ENCODE data around the gene S100A11. TPM values are rescaled to one million over a fixed set of nuclear protein-coding genes. Genes with fewer than 3 reads are reported as not detected.

The S100A11 gene
- total RNA-seq, 1 donor from 2014 or later, result 826 TPM

- no peak for DNase-seq (ENCODE audit: low read depth)
- no peaks in the 10 kb centered on the region for H3K27me3 ChIP-seq (ENCODE audit: control insufficient read depth, insufficient read depth, low read length)
- peak overlapping the region; percentile 76 for H3K4me3 ChIP-seq (ENCODE audit: low read depth, low read length)
- H3K36me3 ChIP-seq (ENCODE audit: control insufficient read depth, insufficient read depth, low read length), result no peaks in the 10 kb centered on the region
- no peak for TF ChIP-seq CTCF (IDR thresholded peaks at IDR 0.05; ENCODE audit: insufficient read depth, low read length, poor library complexity, severe bottlenecking)
Measured at GRCh38 chr1:152035539-152036266, 1.1 kb downstream of the S100A11 start.

GRCh38 chr1:152034654-152035538, 1.9 kb downstream of the S100A11 start:
- no peaks in the 10 kb centered on the region for H3K36me3 ChIP-seq (ENCODE audit: control insufficient read depth, insufficient read depth, low read length)
- no peaks in the 10 kb centered on the region for H3K27me3 ChIP-seq (ENCODE audit: control insufficient read depth, insufficient read depth, low read length)
- no peak for DNase-seq (ENCODE audit: low read depth)
- TF ChIP-seq CTCF (IDR thresholded peaks at IDR 0.05; ENCODE audit: insufficient read depth, low read length, poor library complexity, severe bottlenecking), result peak; percentile 82
- peak overlapping the region; percentile 76 for H3K4me3 ChIP-seq (ENCODE audit: low read depth, low read length)

GRCh38 chr1:152034324-152034653, 2.5 kb downstream of the S100A11 start:
- Histone ChIP-seq H3K36me3 (ENCODE audit: control insufficient read depth, insufficient read depth, low read length) (no peaks in the 10 kb centered on the region), H3K4me3 (ENCODE audit: low read depth, low read length) (peak overlapping the region; percentile 76), H3K27me3 (ENCODE audit: control insufficient read depth, insufficient read depth, low read length) (no peaks in the 10 kb centered on the region)
- TF ChIP-seq CTCF (IDR thresholded peaks at IDR 0.05; ENCODE audit: insufficient read depth, low read length, poor library complexity, severe bottlenecking), result no peak
- no peak for DNase-seq (ENCODE audit: low read depth)

GRCh38 chr1:152029929-152030211, 6.9 kb downstream of the S100A11 start:
- no peak for DNase-seq (ENCODE audit: low read depth)
- H3K27me3 ChIP-seq (ENCODE audit: control insufficient read depth, insufficient read depth, low read length), result no peaks in the 10 kb centered on the region
- TF ChIP-seq CTCF (IDR thresholded peaks at IDR 0.05; ENCODE audit: insufficient read depth, low read length, poor library complexity, severe bottlenecking), result no peak
- no peaks in the 10 kb centered on the region for H3K36me3 ChIP-seq (ENCODE audit: control insufficient read depth, insufficient read depth, low read length)
- H3K4me3 ChIP-seq (ENCODE audit: low read depth, low read length), result no peak overlapping the region

- no peak for DNase-seq (ENCODE audit: low read depth)
- H3K36me3 ChIP-seq (ENCODE audit: control insufficient read depth, insufficient read depth, low read length), result no peaks in the 10 kb centered on the region
- no peaks in the 10 kb centered on the region for H3K27me3 ChIP-seq (ENCODE audit: control insufficient read depth, insufficient read depth, low read length)
- no peak overlapping the region for H3K4me3 ChIP-seq (ENCODE audit: low read depth, low read length)
- no peak for TF ChIP-seq CTCF (IDR thresholded peaks at IDR 0.05; ENCODE audit: insufficient read depth, low read length, poor library complexity, severe bottlenecking)
Measured at GRCh38 chr1:152029144-152029928, 7.5 kb downstream of the S100A11 start.
